Measurements from ENCODE around the gene PARP11. TPM values are rescaled to one million over a fixed set of nuclear protein-coding genes. Genes with fewer than 3 reads are reported as not detected.

The PARP11 gene
- total and polyA plus RNA-seq, 3 donors from 2014 or later, result 16.8 to 20.6 (median 20.5) TPM

DNA sequence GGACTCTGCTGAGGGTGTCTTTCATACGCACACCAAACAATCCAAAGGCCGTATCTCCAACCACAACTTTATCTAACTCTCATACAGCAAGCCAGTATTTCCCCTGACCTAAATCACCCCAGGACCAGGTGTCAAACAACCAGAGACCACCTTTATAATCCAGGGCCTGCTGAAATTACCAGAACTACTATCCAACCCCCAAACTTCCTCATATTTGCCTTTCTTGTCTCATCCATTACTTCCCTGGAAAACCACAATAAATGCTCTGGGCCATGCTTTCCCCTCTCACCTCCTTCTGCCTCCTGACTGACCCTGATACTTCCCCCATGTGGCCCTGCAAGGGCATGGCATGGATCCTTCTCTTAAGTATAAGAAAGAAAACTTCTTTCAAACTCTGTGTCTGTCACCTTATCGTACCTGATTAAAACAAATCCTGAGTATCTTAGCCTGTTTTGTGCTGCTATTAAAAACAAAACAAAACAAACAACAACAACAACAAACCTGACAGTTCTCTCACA lies 75.6 kb downstream of the PARP11 start:
- intact Hi-C loops (cut with DNase I; ENCODE audit: low total_unique reads), result no loop called here
- WGBS, 2 donors, result 87% methylated on average over 3 of the region's 3 CpGs
- Histone ChIP-seq H3K36me3 (ENCODE audit: low read depth, missing control alignments) (no peaks in the 10 kb centered on the region), H3K9me3 (no peaks in the 10 kb centered on the region), H3K4me3 (no peak overlapping the region), H3K4me1 (no peaks in the 10 kb centered on the region), H3K27ac (no peak overlapping the region), H3K27me3 (no peaks in the 10 kb centered on the region)
- no peak for DNase-seq
- TF ChIP-seq POLR2A (IDR thresholded peaks at IDR 0.05) (no peak), CTCF (IDR thresholded peaks at IDR 0.05) (no peak)

- TF ChIP-seq CTCF (IDR thresholded peaks at IDR 0.05), result no peak
- no peak for TF ChIP-seq POLR2A (IDR thresholded peaks at IDR 0.05)
- intact Hi-C loops (cut with DNase I; ENCODE audit: low total_unique reads), result no loop called here
- peaks cover 3% of the 10 kb centered on the region for H3K4me1 ChIP-seq
- 61 to 70% methylated on average over 4 to 5 of the region's 5 CpGs for WGBS, 2 donors
- no peaks in the 10 kb centered on the region for H3K27me3 ChIP-seq
- H3K36me3 ChIP-seq (ENCODE audit: low read depth, missing control alignments), result no peaks in the 10 kb centered on the region
- no peak overlapping the region for H3K4me3 ChIP-seq
- H3K9me3 ChIP-seq, result no peaks in the 10 kb centered on the region
- DNase-seq, result no peak
- H3K27ac ChIP-seq, result no peak overlapping the region
Measured at GRCh38 chr12:3795492-3796133, 77.6 kb downstream of the PARP11 start.

GRCh38 chr12:3795066-3795465 lies 78.1 kb downstream of the PARP11 start:
- peaks cover 3% of the 10 kb centered on the region for H3K4me1 ChIP-seq
- H3K4me3 ChIP-seq, result no peak overlapping the region
- H3K36me3 ChIP-seq (ENCODE audit: low read depth, missing control alignments), result no peaks in the 10 kb centered on the region
- 41 to 48% methylated on average over 2 of the region's 2 CpGs for WGBS, 2 donors
- no peaks in the 10 kb centered on the region for H3K27me3 ChIP-seq
- no peak for DNase-seq
- no peaks in the 10 kb centered on the region for H3K9me3 ChIP-seq
- TF ChIP-seq CTCF (IDR thresholded peaks at IDR 0.05), result no peak
- TF ChIP-seq POLR2A (IDR thresholded peaks at IDR 0.05), result no peak
- intact Hi-C loops (cut with DNase I; ENCODE audit: low total_unique reads), result no loop called here
- H3K27ac ChIP-seq, result no peak overlapping the region

GRCh38 chr12:3792623-3793288 lies 80.4 kb downstream of the PARP11 start:
- H3K36me3 ChIP-seq (ENCODE audit: low read depth, missing control alignments), result no peaks in the 10 kb centered on the region
- no peak overlapping the region for H3K27ac ChIP-seq
- no peaks in the 10 kb centered on the region for H3K9me3 ChIP-seq
- no peak for DNase-seq
- TF ChIP-seq POLR2A (IDR thresholded peaks at IDR 0.05), result no peak
- TF ChIP-seq CTCF (IDR thresholded peaks at IDR 0.05), result no peak
- H3K4me3 ChIP-seq, result no peak overlapping the region
- 95 to 96% methylated on average over 10 of the region's 10 CpGs for WGBS, 2 donors
- intact Hi-C loops (cut with DNase I; ENCODE audit: low total_unique reads), result no loop called here
- no peaks in the 10 kb centered on the region for H3K27me3 ChIP-seq
- H3K4me1 ChIP-seq, result peaks cover 3% of the 10 kb centered on the region
